Measurements from ENCODE around the gene AP2A1.

The AP2A1 gene

GRCh38 chr19:49770529-49770928, 3.7 kb downstream of the AP2A1 start:
- H2AFZ ChIP-seq (ENCODE audit: low read depth, low read length), result no peak overlapping the region
- no peaks in the 10 kb centered on the region for H3K9me3 ChIP-seq (ENCODE audit: insufficient read depth, low read length)
- H3K27me3 ChIP-seq (ENCODE audit: low read depth, low read length), result no peaks in the 10 kb centered on the region
- peaks cover 11% of the 10 kb centered on the region for H3K4me1 ChIP-seq (ENCODE audit: low read length)
- H3K4me2 ChIP-seq (ENCODE audit: low read length), result no peak overlapping the region
- H3K4me3 ChIP-seq (ENCODE audit: low read length), result no peak overlapping the region
- no peak for TF ChIP-seq EZH2phosphoT487 (IDR thresholded peaks at IDR 0.05; ENCODE audit: low read depth)
- no peak for TF ChIP-seq CTCF (IDR thresholded peaks at IDR 0.05; ENCODE audit: low read depth, low read length)
- peaks cover 2% of the 10 kb centered on the region; the same call in 1 of the 2 replicates for H4K20me1 ChIP-seq (ENCODE audit: insufficient read depth, low read length)
- H3K9ac ChIP-seq (ENCODE audit: low read length), result no peak overlapping the region
- H3K36me3 ChIP-seq (replicated peaks; ENCODE audit: low read depth, low read length), result no peaks in the 10 kb centered on the region
- H3K79me2 ChIP-seq (ENCODE audit: low read length), result peaks cover 37% of the 10 kb centered on the region
- H3K27ac ChIP-seq (ENCODE audit: low read length), result no peak overlapping the region

GRCh38 chr19:49771674-49772139, 4.9 kb downstream of the AP2A1 start:
- Histone ChIP-seq H3K4me1 (ENCODE audit: low read length) (peaks cover 7% of the 10 kb centered on the region), H3K27ac (ENCODE audit: low read length) (no peak overlapping the region), H3K27me3 (ENCODE audit: low read depth, low read length) (no peaks in the 10 kb centered on the region), H3K36me3 (replicated peaks; ENCODE audit: low read depth, low read length) (no peaks in the 10 kb centered on the region), H2AFZ (ENCODE audit: low read depth, low read length) (no peak overlapping the region), H3K9me3 (ENCODE audit: insufficient read depth, low read length) (no peaks in the 10 kb centered on the region), H3K4me2 (ENCODE audit: low read length) (no peak overlapping the region), H4K20me1 (ENCODE audit: insufficient read depth, low read length) (peaks cover 6% of the 10 kb centered on the region; the same call in 1 of the 2 replicates), H3K9ac (ENCODE audit: low read length) (no peak overlapping the region), H3K79me2 (ENCODE audit: low read length) (peaks cover 37% of the 10 kb centered on the region), H3K4me3 (ENCODE audit: low read length) (no peak overlapping the region)
- TF ChIP-seq EZH2phosphoT487 (IDR thresholded peaks at IDR 0.05; ENCODE audit: low read depth) (no peak), CTCF (IDR thresholded peaks at IDR 0.05; ENCODE audit: low read depth, low read length) (no peak)

- H3K79me2 ChIP-seq (ENCODE audit: low read length), result peaks cover 28% of the 10 kb centered on the region
Observed at GRCh38 chr19:49772850-49773432, 6.1 kb downstream of the AP2A1 start.

More at GRCh38 chr19:49772850-49773432, 6.1 kb downstream of the AP2A1 start:
- no peaks in the 10 kb centered on the region for H3K27me3 ChIP-seq (ENCODE audit: low read depth, low read length)
- H4K20me1 ChIP-seq (ENCODE audit: insufficient read depth, low read length), result peaks cover 3% of the 10 kb centered on the region; the same call in 1 of the 2 replicates
- peaks cover 2% of the 10 kb centered on the region for H3K4me1 ChIP-seq (ENCODE audit: low read length)
- TF ChIP-seq CTCF (IDR thresholded peaks at IDR 0.05; ENCODE audit: low read depth, low read length) (no peak), EZH2phosphoT487 (IDR thresholded peaks at IDR 0.05; ENCODE audit: low read depth) (no peak)
- no peaks in the 10 kb centered on the region for H3K36me3 ChIP-seq (replicated peaks; ENCODE audit: low read depth, low read length)
- no peak overlapping the region for H3K9ac ChIP-seq (ENCODE audit: low read length)
- H2AFZ ChIP-seq (ENCODE audit: low read depth, low read length), result no peak overlapping the region
- no peak overlapping the region for H3K4me2 ChIP-seq (ENCODE audit: low read length)
- no peak overlapping the region for H3K27ac ChIP-seq (ENCODE audit: low read length)
- no peaks in the 10 kb centered on the region for H3K9me3 ChIP-seq (ENCODE audit: insufficient read depth, low read length)
- no peak overlapping the region for H3K4me3 ChIP-seq (ENCODE audit: low read length)
